IPS-18c (cell line): ENCODE data around the gene ARL6IP4.

ENCODE experiments used
- H3K4me3 ChIP-seq: 2 replicates; pipeline ENCODE4 v1.7.0; 2013; ENCODE audit warnings: low read depth, mild to moderate bottlenecking, low read length, moderate library complexity; ENCODE audit not compliant: insufficient read depth
- H3K9me3 ChIP-seq: one replicate; pipeline ENCODE4 v1.6.1; 2013; ENCODE audit warnings: mild to moderate bottlenecking, low read length, moderate library complexity; ENCODE audit not compliant: control insufficient read depth, insufficient read depth

Gene ARL6IP4

DNA sequence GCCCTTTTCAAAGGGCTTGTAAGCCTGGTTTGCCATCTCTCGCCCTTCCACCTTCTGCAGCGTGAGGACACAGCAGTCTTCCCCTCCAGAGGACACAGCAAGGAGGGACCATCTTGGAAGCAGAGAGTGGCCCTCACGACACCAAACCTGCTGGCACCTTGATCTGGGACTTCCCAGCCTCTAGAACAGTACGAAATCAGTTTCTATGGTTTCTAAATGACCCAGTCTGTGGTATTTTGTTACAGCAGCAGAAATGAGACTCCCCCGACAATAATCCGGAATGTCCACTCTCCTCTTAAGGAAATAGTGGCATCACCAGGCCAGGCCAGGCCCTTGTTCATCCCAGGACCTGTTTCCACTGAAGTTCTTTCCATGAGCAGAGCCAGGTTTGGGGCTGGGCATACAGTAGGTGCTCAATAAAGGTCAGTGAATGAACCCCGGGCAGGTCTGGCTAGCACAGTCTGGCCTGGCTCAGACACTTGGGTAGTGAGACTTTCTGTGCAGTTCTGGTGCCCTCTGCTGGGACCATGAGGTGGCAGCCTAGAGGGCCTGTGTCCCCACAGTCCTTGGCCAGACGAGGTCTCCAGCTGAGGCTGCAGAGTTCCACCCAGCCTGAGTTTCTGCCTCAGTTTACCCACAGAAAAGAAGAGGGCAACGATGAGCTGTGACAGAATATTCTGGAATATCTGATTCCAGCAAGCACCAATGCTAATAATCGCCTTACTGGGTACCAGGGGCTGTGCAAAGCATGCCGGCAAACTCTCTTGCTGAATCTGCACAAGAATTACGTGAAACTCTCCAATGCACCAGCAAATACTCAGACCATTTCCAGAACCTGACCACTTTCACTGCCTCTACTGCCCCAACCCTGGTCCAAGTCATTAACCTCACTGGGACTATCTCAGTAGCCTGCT lies 28.2 kb upstream of the ARL6IP4 start:
- Histone ChIP-seq H3K4me3 (no peak overlapping the region), H3K9me3 (no peaks in the 10 kb centered on the region)

- no peaks in the 10 kb centered on the region for H3K9me3 ChIP-seq
- H3K4me3 ChIP-seq: no peak overlapping the region
Measured at GRCh38 chr12:122955156-122955555, 25.3 kb upstream of the ARL6IP4 start.

GRCh38 chr12:122956035-122956434 lies 24.4 kb upstream of the ARL6IP4 start:
- Histone ChIP-seq H3K4me3 (no peak overlapping the region), H3K9me3 (no peaks in the 10 kb centered on the region)

DNA sequence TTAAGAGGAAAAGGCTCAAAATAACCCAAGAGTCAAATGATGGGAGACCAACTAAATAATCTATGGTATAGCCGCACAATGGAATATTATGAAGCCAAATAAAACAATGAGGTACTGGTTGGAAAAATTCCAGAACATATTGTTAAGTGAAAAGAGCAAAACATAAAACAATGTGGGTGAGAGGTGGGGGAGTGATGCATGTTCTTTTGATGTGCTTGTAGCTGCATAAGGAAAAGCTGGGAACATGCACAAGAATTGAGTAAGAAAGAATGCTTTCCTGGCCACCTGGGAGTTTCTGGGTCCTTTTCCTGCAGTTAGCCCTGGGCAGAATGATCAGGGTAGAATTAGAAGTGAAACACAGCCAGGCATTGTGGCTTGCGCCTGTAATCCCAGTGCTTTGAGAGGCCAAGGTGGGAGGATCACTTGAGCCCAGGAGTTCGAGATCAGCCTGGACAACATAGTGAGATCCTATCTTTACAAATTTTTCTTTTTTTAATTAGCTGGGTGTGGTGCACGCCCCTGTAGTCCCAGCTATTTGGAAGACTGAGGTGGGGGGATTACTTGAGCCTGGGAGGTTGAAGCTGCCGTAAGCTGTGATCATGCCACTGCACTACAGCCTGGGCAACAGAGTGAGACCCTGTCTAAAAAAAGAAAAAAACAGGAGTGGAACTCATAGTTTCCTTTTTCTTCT lies 22.1 kb upstream of the ARL6IP4 start:
- Histone ChIP-seq H3K4me3 (no peak overlapping the region), H3K9me3 (no peaks in the 10 kb centered on the region)

- Histone ChIP-seq H3K9me3 (no peaks in the 10 kb centered on the region), H3K4me3 (no peak overlapping the region)
Measured at GRCh38 chr12:122959566-122960192, 20.8 kb upstream of the ARL6IP4 start.

DNA sequence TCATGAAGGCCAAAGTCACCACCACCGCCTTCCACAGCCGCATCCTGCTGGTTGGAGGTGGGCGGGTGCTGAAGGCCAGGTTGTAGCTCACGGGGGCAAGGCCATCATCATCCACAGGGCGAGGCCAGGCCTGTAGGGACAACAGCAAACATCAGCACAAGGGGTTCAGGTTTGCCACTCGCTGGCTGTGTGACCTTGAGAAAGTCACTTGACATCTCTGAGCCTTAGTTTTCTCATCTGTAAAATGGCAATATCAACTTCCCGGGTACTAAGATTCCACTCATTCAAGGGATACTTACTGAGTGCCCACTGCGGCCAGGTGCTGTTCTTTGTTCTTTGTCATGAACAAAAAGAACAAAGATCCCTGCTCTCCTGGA lies 20.3 kb upstream of the ARL6IP4 start:
- no peaks in the 10 kb centered on the region for H3K9me3 ChIP-seq

DNA sequence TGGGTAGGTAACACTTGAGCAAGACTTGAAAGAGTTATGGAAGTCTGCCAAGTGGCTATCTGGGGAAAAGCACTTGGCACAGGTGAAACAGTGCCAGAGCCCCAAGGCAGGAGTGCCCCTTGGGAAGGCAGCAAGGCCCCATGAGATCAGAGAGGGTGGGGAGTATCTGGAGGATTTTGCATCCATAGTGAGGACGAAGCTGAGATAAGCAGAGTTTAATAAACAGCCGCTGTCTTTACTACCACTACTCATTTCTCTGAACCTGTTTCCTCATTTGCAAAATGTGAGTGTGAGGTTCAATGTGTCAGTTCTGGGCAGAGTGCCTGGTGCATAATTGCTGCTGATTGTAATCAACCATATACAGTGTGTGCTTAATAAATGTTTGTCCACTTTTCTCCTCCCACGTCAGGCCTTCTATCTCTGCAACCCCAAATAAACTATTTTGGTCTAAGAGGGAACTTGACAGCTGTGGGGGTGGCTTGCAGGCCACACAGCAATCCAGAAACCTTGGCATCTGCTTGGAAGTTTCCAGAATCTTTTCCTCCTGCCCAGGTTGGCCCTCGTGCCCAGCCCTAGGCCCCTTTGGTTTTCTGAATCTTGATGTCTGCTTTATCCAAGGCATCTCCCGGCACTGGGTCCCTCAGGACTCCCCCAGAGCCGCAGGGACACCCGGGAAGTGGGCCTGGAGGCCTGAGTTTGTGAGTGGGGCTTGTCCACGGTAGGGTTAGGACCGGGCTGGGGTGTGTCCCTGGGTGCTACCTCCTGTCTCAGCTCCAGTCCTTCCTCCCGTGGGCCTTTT lies 18.8 kb upstream of the ARL6IP4 start:
- no peak overlapping the region for H3K4me3 ChIP-seq
- no peaks in the 10 kb centered on the region for H3K9me3 ChIP-seq

More for the DNA sequence above, 20.3 kb upstream of the ARL6IP4 start:
- no peak overlapping the region for H3K4me3 ChIP-seq

DNA sequence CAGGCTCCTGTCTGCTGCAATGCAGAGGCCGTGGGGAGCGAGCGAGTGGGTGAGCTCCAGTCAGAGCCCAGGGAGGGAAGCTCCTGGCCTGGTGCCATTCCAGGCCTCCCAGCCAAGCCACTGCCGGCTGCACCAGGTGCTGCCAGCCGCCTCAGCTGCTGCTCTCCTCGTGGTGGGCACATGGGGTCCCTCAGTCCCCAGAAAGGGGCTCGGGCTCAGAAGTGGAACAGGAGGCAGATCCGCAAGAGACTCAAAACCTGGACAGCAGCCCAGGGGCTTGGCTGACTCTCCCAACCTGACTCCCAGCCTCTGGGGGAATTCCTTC lies 16.6 kb upstream of the ARL6IP4 start:
- no peaks in the 10 kb centered on the region for H3K9me3 ChIP-seq

GRCh38 chr12:122964439-122965257 lies 15.8 kb upstream of the ARL6IP4 start:
- no peaks in the 10 kb centered on the region for H3K9me3 ChIP-seq

More for the DNA sequence above, 16.6 kb upstream of the ARL6IP4 start:
- H3K4me3 ChIP-seq: no peak overlapping the region

DNA sequence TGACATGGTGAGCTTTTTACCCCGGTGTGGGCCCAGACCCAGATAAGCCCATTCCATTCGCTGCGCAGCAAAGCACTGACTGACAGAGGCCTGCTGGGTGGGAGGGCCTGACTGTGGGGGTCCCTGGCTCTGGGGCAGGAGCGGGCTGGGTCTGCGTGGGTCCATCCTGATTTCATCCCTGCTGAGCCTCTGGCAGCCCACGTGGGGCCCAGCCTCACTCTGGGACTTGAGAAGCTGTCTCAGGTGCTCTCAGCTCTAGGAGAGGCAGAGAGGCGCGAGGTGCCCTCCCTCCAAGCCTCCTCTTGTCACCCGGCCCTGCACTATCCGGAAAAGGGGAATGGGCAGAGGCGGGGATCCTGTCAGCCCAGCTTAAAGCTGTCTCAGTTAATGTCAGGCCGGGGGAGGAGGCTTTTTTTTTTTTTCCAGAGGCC lies 15.1 kb upstream of the ARL6IP4 start:
- Histone ChIP-seq H3K4me3 (no peak overlapping the region), H3K9me3 (no peaks in the 10 kb centered on the region)

More at GRCh38 chr12:122964439-122965257, 15.8 kb upstream of the ARL6IP4 start:
- H3K4me3 ChIP-seq: no peak overlapping the region

DNA sequence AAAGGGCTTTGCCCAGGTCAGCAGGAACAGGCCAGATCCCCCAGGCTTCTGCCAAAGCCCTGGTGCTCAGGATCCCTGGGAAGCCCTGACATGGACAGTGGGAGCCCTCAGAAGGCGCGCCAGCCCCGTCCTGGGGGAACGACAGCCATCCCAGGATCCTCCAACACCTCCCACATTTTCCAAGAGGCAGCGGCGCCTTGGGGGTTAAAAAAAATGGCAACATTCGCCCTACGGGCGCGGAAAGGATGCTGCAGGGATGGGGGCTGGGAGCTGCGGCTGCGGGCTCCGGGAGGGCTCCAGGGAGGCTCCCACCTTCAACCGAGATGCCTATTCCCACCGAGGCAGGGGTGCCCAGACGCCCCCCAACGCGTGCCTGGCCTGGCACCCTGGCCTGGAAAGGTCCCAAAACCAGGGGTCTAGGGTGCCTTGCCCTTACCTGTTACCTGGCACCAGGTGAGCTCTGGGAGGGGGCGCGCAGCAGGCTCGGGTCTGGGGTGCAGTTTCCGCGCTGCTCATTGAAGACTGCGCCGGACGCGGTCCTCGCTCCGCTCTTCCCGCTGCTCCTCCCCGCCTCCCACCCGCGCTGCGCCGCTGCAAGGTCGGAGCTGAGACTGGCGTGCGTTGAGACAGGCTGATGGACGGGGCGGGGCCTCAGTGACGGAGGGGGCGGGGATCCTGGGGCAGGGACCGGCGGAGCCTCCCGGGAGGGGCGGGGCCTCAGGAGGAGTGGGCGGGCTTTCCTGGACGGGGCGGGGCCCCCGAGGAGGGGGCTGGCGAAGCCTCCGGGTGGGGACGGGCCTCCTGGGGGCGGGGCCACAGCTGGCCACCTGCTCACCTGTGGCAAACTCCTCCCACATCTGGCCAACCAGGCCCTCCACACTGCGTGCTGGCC lies 14.4 kb upstream of the ARL6IP4 start, which contains the start of gene ABCB9:
Gene ABCB9, minus strand, starts transcription at position 613 of the 892 bp plus-strand sequence. CDS start 6,228 bp downstream, outside the sequence.
- no peaks in the 10 kb centered on the region for H3K9me3 ChIP-seq
- H3K4me3 ChIP-seq: peak within 1 kb of the TSS; percentile 89

GRCh38 chr12:122966743-122967550 lies 13.5 kb upstream of the ARL6IP4 start:
- H3K9me3 ChIP-seq: no peaks in the 10 kb centered on the region
- no peak overlapping the region for H3K4me3 ChIP-seq

GRCh38 chr12:122968104-122968503 lies 12.4 kb upstream of the ARL6IP4 start:
- no peak overlapping the region for H3K4me3 ChIP-seq

GRCh38 chr12:122969676-122970075 lies 10.8 kb upstream of the ARL6IP4 start:
- Histone ChIP-seq H3K4me3 (no peak overlapping the region), H3K9me3 (no peaks in the 10 kb centered on the region)

More at GRCh38 chr12:122968104-122968503, 12.4 kb upstream of the ARL6IP4 start:
- no peaks in the 10 kb centered on the region for H3K9me3 ChIP-seq
